Cardiac muscle cell (in vitro differentiated cells and primary cell): ENCODE data around the gene MTMR11. TPM values are rescaled to one million over a fixed set of nuclear protein-coding genes. Genes with fewer than 3 reads are reported as not detected.

Experiments
- DNase-seq, 2 donors: peaks; one replicate each; pipeline versions ENCODE4 v3.0.0 to v3.0.0-alpha.2; 2010 to 2017; ENCODE audit warnings: low read depth in 1 of 2, low spot score in 1 of 2
- H3K27ac ChIP-seq: fragments of 200-600 bp; sonication (generic); 2 replicates; pipeline ENCODE4 v1.5.1; 2016
- H3K27me3 ChIP-seq: fragments of 200-600 bp; sonication (generic); 2 replicates; pipeline ENCODE4 v1.6.0; 2016; ENCODE audit warnings: control low read depth
- H3K36me3 ChIP-seq: fragments of 200-600 bp; sonication (generic); 2 replicates; pipeline ENCODE4 v1.5.1; 2016; ENCODE audit warnings: control low read depth
- H3K4me1 ChIP-seq: fragments of 200-600 bp; sonication (generic); 2 replicates; pipeline ENCODE4 v1.8.1; 2017; ENCODE audit warnings: low read depth, mild to moderate bottlenecking, mixed run types
- H3K4me3 ChIP-seq: fragments of 200-600 bp; sonication (generic); 2 replicates; pipeline ENCODE4 v1.5.1; 2016; ENCODE audit warnings: mild to moderate bottlenecking
- H3K9me3 ChIP-seq: fragments of 200-600 bp; sonication (generic); 2 replicates; pipeline ENCODE4 v1.5.1; 2017; ENCODE audit warnings: low read depth, mild to moderate bottlenecking, control low read depth
- polyA plus RNA-seq: library from polyadenylated mRNA; unstranded; fragments of >200 nt; fragmentation: Nextera tagmentation; extraction: Ambion mirVana; gene quantifications from 2 replicates; pipeline ENCODE4 v1.2.1, GENCODE V29; 2016
- total RNA-seq: library from RNA; depleted of rRNA; stranded (reverse); fragments of >200 nt; gene quantifications from 2 replicates; pipeline ENCODE4 v1.2.3, GENCODE V29; 2016
- TF ChIP-seq, protein P1 (sequence below): IDR thresholded peaks from 2 replicates; pipeline ENCODE4 v1.5.1; 2012; ENCODE audit warnings: low read depth, mild to moderate bottlenecking, low read length

The MTMR11 gene
- total and polyA plus RNA-seq, 2 experiments from 2014 or later: 1.3 to 2.3 TPM

DNA sequence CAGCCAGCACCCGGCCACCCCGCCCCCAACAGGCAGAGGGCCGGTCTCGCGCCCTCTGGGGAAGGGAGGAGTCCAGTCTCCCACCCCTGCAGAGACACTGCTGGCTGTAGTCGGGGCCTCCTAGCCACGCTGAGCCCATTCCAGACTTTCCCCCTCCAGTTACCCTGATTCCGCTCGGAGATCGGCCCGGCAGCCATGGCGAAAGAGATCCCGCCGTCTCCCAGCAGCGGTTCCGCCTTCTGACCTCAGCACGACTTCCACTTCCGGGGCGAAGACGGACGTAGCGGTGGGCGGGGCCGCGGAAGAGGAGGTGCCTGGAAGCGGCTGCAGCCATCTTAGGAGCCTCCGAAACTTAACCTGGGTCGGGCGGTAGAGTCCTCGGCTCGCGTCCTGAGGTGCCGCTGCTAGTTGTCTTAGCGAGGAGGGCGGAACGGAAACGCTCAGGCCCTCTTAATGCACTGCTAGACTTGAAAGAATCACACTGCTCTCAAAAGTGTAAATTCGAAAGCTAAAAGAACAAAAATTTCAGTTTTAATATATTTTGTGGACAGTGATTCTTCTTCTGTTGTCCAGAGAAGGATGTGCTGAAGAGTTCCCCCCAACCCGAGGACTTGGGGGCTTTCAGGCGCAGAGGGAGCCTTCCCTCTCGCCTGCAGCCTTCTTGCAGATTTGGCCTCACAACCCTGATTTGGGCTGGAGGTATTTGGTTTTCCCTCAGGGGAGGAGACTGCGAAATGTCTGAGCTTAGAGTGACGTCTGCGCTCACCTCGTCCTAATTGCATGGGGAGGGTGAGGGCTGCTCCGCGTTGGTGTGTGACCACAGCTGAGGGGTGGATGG, 8.9 kb downstream of the MTMR11 start, which contains the start of gene SF3B4:
Gene SF3B4 (minus strand): TSS at position 241 of the 838 bp plus-strand sequence. CDS start 44 bp downstream, at position 197.
- peaks cover 13% of the 10 kb centered on the region for H3K4me1 ChIP-seq
- H3K4me3 ChIP-seq: peak within 1 kb of the TSS; percentile 84
- TF ChIP-seq, protein P1, sequence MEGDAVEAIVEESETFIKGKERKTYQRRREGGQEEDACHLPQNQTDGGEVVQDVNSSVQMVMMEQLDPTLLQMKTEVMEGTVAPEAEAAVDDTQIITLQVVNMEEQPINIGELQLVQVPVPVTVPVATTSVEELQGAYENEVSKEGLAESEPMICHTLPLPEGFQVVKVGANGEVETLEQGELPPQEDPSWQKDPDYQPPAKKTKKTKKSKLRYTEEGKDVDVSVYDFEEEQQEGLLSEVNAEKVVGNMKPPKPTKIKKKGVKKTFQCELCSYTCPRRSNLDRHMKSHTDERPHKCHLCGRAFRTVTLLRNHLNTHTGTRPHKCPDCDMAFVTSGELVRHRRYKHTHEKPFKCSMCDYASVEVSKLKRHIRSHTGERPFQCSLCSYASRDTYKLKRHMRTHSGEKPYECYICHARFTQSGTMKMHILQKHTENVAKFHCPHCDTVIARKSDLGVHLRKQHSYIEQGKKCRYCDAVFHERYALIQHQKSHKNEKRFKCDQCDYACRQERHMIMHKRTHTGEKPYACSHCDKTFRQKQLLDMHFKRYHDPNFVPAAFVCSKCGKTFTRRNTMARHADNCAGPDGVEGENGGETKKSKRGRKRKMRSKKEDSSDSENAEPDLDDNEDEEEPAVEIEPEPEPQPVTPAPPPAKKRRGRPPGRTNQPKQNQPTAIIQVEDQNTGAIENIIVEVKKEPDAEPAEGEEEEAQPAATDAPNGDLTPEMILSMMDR: no peak
- H3K36me3 ChIP-seq: peaks cover 29% of the 10 kb centered on the region
- peak within 1 kb of the TSS; percentile 93 for H3K27ac ChIP-seq
- H3K9me3 ChIP-seq: no peaks in the 10 kb centered on the region
- H3K27me3 ChIP-seq: no peaks in the 10 kb centered on the region
- DNase-seq: peak; percentile 95 to 96

DNA sequence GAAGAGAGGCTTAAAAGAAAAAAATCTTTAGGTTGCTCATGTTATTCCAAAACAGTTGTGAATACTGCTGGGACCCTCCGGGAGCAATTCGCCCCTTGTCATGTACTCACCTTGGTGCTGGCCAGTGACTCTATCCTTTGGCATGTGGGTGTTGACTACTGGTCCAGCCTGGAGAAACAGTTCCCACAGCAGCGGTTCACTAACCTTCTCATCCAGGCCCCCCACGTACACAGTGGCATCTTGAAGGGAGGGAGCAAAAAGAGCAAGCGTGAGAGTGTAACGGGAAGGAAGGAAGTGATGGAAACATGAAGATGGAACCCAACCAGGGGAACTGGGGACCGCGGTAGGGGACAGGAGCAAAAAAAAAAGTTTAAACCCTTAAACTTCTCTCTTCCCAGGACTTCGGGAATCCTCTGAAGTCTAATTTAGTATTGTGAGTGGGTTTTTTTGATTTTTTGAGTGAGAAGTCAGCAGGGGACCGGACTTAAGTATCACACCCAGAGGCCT, 9.6 kb downstream of the MTMR11 start:
- peak overlapping the region; percentile 84 for H3K4me3 ChIP-seq
- no peak for DNase-seq
- no peaks in the 10 kb centered on the region for H3K9me3 ChIP-seq
- no peaks in the 10 kb centered on the region for H3K27me3 ChIP-seq
- peak overlapping the region; percentile 93 for H3K27ac ChIP-seq
- TF ChIP-seq, protein P1: no peak
- H3K36me3 ChIP-seq: peaks cover 33% of the 10 kb centered on the region
- H3K4me1 ChIP-seq: peaks cover 13% of the 10 kb centered on the region

- DNase-seq: no peak
- Histone ChIP-seq H3K9me3 (no peaks in the 10 kb centered on the region), H3K4me3 (peak overlapping the region; percentile 84), H3K27ac (no peak overlapping the region), H3K27me3 (no peaks in the 10 kb centered on the region), H3K36me3 (peaks cover 33% of the 10 kb centered on the region), H3K4me1 (peaks cover 13% of the 10 kb centered on the region)
- TF ChIP-seq, protein P1: no peak
Measured at GRCh38 chr1:149926296-149926695, 10.4 kb downstream of the MTMR11 start.

DNA sequence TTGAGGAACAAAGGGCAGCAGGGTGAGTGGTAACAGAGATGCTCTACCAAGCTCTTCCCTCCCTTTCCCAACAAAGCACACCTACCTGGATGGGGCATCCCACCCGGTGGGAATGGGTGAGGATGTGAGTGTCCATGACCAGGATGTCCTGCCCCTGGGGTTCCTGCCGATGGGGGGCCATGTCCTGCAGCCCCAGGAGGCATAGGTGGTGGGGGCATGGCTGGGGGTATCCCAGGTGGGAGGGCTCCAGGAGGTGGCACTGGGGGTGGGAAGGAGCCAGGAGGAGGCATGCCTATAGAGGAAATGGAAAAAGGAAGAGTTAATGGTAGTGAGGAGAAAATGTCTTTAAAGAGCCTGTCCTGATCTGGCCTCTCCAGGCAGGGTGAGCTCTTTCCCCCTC, 10.9 kb downstream of the MTMR11 start:
- H3K27ac ChIP-seq: no peak overlapping the region
- no peak overlapping the region for H3K4me3 ChIP-seq
- no peaks in the 10 kb centered on the region for H3K27me3 ChIP-seq
- peaks cover 33% of the 10 kb centered on the region for H3K36me3 ChIP-seq
- DNase-seq: no peak
- no peaks in the 10 kb centered on the region for H3K9me3 ChIP-seq
- TF ChIP-seq, protein P1: no peak
- H3K4me1 ChIP-seq: peaks cover 13% of the 10 kb centered on the region

DNA sequence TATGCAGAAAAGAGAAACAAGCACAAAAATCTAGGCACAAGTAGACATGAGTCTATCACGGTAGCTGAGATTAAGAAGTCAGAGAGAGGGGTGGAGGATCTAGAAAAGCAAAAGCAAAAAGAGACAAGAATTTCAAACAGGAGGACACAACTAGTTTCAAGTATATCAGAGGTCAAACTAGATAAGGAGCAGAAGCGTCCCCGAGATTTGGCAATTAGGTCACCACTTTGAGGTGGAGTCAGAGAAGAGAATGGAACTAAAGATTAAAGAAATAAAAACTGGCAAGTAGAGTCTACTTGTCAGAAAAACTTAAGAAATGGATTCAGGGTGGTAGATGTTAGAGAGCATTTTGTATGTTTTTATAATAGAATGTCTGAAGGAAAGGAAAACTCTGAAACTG, 11.3 kb downstream of the MTMR11 start:
- Histone ChIP-seq H3K9me3 (no peaks in the 10 kb centered on the region), H3K4me1 (peaks cover 13% of the 10 kb centered on the region), H3K36me3 (peaks cover 33% of the 10 kb centered on the region), H3K27me3 (no peaks in the 10 kb centered on the region), H3K27ac (no peak overlapping the region), H3K4me3 (no peak overlapping the region)
- no peak for DNase-seq
- TF ChIP-seq, protein P1: no peak
